HG03045 (cell line): ENCODE measurements around the gene ERF.

Experiments used
- ATAC-seq: cut with Tn5 transposase; IDR thresholded peaks from one replicate; pipeline ENCODE4 v1.9.1; 2021; ENCODE audit warnings: mild to moderate bottlenecking, moderate library complexity; ENCODE audit not compliant: unreplicated experiment

ERF gene

GRCh38 chr19:42244347-42245220 is 10.3 kb downstream of the ERF start:
- ATAC-seq: peak; percentile 39

DNA sequence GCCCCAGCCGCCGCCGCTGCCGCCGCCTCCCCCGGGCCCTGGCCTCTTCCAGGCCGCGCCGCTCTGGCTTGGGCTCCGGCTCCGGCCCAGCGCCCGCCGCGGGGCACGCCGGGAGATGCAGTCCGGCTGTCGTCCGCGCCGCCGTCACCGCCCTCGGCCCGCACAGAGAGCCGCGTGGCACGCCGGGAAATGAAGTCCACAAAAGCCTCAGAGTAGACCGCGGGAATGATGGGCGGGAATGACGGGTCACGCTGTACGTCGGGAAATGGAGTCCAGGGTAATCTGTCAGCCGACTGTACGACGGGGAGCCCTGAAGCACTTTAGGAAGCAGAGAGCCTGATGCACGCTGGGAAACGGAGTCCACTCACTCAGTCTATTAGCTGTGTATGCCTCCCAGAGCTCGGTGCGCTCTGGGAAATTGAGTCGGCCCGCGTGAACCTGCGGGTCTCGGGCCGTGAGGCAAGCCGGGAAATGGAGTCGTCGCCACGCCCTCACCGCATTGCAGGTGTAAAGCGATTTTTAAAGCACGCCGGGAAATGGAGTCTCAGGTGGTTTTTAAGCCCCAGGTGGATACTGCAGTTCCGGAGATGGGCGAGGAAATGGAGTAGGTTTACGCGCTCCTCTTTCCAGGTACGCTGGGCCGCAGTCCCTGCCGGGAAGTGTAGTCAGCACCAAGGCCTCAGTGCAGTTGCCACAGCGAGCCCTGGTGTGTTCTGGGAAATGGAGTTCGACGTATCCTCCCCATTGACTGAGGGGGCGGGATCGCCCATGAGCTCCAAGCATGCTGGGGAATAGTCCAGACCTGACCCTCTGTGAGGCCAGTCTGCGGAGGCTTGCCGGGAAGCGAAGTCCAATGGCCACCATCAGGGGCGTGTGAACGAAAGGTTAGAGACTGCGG is 12.2 kb downstream of the ERF start, which contains the start of gene GSK3A:
GSK3A (minus strand) TSS at position 91 of the 898 bp plus-strand sequence. CDS start 137 bp downstream, outside the sequence.
- peak; percentile 61 for ATAC-seq

- no peak for ATAC-seq
Observed at GRCh38 chr19:42242069-42242511, 12.8 kb downstream of the ERF start.

- ATAC-seq: no peak
Observed at GRCh38 chr19:42241279-42241678, 13.6 kb downstream of the ERF start.

GRCh38 chr19:42239544-42240220 is 15.2 kb downstream of the ERF start:
- ATAC-seq: no peak

DNA sequence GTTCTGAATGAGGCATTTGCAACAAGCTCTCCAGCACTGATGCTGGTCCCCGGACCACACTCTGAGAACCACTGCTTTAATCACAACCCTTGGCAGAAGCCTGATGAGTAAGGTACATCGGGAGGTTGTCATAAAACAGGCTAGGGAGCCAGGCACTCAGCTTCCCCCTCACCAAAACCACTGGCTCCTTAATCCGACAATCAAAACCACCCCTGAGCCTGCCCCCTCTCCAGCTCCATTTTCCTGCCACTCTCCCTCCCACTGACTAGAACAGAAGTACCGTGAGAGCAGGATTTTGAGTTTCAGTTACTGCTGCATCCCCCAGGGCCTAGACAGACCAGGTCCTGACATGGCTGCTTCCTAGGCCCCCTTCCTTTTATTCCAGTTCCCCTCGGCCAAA is 19.7 kb downstream of the ERF start:
- ATAC-seq: no peak

- no peak for ATAC-seq
Observed at GRCh38 chr19:42234364-42234763, 20.6 kb downstream of the ERF start.

DNA sequence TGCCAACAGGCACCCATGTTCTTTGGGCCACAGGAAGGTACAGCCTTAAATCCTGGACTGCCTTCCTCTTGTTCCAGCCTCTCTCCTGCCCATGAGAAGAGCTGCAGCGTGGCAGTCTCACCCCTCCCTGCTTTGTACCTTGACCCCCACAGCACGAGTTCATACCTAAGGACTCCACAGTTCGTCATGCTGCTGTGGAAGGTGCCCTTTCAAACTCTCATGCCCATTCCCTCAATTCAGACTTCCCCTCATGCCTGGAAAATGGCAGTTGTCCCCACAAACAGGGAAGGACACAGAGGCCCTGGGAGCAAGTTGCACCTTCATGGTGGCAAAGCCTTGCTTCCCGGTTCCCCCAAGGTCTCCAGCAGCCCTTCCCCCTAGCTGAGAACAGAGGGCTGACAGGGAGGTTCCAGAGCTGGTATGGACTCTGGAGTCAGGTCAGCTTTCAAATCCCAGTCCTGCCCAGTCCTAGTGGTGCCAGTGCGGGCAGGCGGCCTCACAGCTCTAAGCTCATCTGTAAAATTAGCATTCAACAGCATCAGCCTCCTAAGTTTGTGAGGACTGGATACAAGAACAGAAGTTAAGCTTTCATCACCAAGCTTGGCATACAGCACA is 21.1 kb downstream of the ERF start:
- ATAC-seq: no peak

- no peak for ATAC-seq
Observed at GRCh38 chr19:42233106-42233505, 21.8 kb downstream of the ERF start.

- ATAC-seq: no peak
Observed at GRCh38 chr19:42232435-42232834, 22.5 kb downstream of the ERF start.

DNA sequence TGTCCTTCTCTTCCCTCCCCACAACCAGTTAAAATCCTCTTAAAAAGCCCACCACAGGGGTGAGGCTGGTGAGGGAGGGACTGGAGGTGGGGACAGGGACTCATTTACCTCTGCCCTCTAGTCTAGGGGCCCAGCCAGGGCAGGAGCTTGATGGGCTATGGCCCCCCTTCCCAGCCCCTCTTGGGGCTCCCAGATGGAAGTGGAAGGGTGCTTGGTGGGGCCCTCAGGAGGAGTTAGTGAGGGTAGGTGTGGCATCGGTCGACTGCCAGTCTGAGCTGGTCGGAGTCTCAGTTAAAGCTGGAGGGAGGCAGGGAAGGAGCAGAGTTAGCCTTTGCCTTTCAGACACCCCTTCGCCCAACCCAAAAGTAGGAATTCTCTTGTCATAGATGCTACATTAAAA is 24.4 kb downstream of the ERF start:
- no peak for ATAC-seq

DNA sequence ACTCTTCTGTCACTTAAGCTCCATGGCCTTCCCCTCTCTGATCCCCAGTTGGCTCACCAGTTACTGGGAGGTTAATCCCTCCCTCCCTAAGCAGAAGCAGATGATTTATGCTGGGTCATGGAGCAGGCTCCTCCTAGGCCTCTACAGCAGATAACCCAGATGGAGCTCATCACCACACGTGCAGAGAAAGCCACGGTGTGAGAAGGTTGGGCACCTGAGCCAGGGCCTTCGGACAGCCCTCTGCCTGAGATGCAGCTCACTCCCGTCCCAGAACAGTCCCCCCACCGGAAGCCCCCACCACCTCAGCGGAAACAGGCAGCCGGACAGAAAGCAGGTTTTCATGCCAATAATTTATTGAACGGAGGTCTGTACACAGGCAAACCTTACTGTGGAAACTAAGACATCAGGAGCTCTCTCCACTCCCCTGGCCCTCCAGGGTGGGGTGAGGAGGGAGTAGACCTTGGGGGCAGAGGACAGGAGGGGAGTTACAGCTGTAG is 25.0 kb downstream of the ERF start:
- no peak for ATAC-seq

- ATAC-seq: no peak
Observed at GRCh38 chr19:42229301-42229854, 25.6 kb downstream of the ERF start.

GRCh38 chr19:42228641-42229040 is 26.3 kb downstream of the ERF start:
- ATAC-seq: no peak

DNA sequence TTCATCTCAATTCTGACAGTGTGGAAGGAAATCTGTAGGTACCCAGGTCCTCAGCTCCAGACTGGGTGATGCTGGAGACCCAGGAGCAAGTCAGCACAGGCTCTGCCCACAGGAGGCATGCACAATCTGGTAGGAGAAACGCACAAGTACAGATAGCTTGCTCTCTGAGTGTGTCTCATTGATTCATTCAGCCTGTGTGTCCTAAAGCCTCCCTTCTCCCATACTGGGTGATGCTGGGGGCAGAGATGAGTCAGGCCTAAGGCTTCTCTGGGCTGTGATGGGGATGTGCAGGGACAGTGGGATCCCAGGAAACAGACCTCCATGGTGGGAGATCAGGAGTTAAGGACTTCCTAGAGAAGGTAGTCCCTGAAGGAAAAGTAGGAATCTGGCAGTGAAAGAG is 28.0 kb downstream of the ERF start:
- ATAC-seq: no peak

DNA sequence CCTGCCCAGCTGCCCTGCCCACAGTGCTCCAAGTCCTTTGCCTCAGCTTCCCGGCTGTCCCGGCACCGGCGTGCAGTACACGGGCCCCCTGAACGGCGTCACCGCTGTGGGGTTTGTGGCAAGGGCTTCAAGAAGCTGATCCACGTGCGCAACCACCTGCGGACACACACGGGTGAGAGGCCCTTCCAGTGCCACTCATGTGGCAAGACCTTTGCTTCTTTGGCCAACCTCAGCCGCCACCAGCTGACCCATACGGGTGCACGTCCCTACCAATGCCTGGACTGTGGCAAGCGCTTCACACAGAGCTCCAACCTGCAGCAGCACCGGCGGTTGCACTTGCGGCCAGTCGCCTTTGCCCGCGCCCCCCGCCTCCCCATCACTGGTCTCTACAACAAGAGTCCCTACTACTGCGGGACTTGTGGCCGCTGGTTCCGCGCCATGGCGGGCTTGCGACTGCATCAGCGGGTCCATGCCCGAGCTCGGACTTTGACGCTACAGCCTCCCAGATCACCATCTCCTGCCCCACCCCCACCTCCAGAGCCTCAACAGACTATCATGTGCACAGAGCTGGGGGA is 29.1 kb downstream of the ERF start:
- no peak for ATAC-seq

GRCh38 chr19:42224940-42225717 is 29.8 kb downstream of the ERF start:
- no peak for ATAC-seq

- no peak for ATAC-seq
Observed at GRCh38 chr19:42220751-42221097, 34.2 kb downstream of the ERF start.
